Measurements from ENCODE around the gene TMEM233.

Gene TMEM233

DNA sequence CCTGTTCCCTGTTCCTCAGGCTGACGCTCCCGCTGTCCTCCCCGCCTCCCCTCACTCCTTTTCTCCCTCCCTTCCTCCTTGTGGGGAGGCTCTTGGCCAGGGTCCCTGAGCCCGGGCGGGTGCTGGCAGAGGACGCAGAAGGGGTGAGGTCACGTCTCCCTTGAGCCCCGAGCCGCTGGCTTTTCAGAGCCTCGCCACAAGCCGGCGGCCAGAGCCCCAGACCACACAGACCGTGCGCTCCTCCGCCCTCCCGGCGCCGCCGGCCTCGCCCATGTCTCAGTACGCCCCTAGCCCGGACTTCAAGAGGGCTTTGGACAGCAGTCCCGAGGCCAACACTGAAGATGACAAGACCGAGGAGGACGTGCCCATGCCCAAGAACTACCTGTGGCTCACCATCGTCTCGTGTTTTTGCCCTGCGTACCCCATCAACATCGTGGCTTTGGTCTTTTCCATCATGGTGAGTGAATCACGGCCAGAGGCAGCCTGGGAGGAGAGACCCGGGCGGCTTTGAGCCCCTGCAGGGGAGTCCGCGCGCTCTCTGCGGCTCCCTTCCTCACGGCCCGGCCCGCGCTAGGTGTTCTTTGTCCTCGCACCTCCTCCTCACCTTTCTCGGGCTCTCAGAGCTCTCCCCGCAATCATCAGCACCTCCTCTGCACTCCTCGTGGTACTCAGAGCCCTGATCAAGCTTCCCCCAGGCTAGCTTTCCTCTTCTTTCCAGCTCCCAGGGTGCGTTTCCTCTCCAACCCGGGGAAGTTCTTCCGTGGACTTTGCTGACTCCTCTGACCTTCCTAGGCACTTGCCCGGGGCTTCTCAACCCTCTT lies at the start of gene TMEM233:
Gene TMEM233 (plus strand): TSS at position 197 of the 821 bp plus-strand sequence. CDS start 75 bp downstream, at position 272.
- no peak for DNase-seq (ENCODE audit: low read depth, low spot score)

DNA sequence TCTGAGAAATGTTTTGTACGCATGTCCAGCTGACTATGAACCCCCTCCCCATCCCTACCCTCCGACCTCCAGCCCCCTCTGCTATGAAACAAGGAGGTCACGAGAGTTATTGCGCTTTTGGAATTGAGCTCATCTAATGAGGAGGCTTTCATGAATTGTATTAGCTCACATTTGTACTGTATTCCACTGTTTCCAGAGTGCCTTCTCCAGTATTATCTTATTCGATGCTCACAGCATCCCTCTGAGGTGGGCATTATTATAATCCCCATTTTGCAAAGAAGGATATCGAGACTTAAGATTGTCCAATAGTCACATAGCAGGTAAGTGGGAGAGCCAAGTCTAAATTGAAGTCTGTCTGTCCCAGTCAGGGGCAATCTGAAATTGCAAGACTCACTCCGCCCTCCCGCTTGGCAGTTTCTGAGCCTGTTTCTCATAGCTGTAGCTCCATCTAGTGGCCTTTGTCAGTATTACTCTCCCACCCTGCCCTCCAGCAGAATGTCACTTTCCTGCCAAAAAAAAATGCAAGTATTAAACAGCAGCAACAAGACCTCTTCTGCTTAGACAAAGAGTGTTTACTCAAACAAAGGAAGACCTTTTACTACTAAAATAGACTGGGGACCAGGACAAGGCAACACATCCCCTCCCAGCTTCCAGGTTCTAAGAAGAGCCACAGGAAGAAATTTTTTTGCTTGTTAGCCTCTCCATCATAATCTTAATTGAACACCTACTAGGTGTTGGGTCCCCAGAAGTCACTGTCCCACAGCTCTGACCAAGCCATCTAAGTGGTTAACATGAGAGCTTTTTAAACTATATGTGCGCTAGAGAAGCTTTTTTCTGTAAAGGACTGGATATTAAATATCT lies 48.6 kb upstream of the TMEM233 start:
- peak; percentile 24 for DNase-seq (ENCODE audit: low read depth, low spot score)

DNA sequence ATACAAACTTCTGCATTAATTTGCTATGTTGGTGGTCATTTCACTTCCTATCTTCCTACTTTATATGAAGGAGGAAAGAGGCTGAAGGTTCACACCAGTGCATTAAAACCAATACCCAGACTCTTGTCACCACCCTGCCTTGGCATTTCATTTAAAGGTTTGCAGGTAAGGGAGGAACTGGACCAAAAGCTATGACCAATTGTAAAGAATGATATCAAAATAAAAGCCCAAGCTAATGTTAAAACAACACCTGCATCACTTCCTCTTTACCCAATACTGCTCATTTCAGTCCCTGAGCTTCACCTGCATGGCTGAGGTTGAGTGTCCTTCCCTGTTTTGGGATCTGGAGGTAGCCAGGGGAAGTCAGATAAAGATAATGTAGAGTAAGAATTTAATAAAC lies 47.2 kb upstream of the TMEM233 start:
- DNase-seq (ENCODE audit: low read depth, low spot score), result no peak

DNA sequence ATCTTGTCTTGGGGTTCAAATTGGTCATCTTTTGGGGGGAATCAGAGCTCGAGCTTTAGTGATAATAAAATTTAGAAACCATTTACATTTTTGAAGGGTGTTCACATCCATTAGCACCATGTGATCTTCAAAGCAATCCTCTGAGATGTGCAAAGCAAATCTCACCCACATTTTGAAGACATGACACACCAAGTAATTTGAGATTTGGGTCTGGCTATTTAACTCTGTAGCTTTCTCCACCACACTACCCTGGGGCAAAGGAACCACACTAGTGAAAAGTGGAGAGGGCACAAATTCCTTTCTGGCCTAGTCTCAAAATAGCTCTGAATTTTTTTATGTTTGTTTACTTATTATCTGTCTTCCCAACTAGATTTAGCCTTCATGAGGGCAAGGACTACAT lies 46.6 kb upstream of the TMEM233 start:
- DNase-seq (ENCODE audit: low read depth, low spot score), result no peak

DNA sequence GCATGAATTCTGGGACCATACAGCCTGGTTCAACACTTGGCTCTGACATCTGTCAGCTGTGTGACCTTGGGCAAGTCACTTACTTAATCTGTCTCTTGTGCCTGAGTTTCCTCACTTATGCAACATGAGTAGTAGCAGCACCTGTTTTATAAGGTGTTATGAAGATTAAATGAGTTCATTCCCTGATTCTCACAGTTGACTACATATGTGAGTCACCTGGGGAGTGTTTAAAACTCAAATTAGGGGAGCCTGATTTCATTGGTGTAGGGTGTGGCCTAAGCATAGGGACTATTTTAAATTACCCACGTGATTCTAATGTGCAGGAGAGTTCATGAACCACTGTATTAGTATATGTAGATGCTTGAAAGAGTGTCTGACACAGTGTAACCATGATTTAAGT lies 36.7 kb upstream of the TMEM233 start:
- DNase-seq (ENCODE audit: low read depth, low spot score), result no peak

DNA sequence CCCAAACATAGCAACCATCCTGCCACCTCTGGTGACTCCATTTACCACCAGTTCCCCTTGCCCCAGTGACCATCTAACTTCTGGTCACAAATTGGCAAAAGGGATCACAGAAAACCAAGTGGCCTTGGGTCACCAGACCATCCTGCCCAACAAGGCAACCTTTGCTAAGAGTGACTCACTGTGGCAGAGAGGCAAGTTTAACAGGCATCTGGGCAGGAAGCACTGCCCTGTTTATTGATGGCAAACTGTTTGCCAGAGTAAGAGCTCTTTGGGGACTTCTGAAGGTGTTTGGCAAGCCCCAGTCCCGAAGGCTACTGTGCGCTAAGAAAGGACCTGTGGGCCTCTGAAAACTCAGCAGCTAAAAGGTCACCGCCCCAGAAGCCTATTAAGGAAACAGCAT lies 28.2 kb upstream of the TMEM233 start:
- DNase-seq (ENCODE audit: low read depth, low spot score), result no peak

DNA sequence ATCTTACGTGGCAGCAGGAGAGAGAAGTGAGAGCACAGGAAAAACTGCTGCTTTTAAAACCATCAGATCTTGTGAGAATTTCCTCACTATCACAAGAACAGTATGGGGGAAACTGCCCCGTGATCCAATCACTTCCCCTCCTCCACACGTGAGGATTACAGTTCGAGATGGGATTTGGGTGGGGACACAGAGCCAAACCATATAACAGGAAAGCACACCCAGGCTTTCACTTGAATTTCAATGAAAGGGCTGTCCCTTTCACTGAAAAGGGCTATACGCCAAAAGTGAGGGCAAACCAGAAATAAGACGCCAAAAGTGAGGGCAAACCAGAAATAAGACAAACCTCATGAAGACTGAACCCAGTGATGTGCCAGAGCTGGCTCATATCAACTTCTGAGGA lies 22.8 kb upstream of the TMEM233 start:
- DNase-seq (ENCODE audit: low read depth, low spot score), result no peak

DNA sequence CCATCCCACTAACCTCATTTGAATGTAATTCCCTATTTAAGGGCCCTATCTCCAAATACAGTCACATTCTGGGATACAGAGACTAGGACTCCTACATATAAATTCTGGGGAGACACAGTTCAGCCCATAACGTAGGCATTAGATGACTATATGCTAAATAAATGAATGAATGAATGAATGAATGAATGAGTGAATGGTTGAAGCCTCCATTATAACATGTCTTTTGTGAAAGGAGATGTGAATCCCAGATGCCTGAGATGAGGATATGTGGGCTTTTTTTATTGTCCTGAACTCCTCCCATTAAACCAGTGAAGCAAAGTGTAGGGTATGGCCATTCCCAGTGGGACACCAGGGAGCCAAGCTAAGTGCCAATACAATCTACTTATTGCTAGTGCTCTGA lies 20.5 kb upstream of the TMEM233 start:
- no peak for DNase-seq (ENCODE audit: low read depth, low spot score)

DNA sequence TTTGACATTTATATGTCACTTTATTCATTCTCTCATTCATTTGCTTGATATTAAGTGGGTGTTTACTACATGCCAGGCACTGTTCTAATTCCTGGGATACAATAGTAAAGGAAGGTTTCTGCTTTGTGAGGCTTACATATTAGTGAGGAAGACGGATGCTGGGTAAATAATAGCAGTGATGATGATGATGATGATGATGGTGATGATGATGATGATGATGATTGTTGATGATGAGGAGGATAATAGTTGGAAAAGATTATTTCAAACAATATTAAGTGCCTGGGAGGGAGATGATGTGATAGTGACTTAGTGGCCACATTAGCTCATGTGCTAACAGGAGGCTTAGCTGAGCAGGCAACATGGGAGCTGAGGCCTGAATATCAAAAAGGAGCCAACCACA lies 19.3 kb upstream of the TMEM233 start:
- no peak for DNase-seq (ENCODE audit: low read depth, low spot score)

DNA sequence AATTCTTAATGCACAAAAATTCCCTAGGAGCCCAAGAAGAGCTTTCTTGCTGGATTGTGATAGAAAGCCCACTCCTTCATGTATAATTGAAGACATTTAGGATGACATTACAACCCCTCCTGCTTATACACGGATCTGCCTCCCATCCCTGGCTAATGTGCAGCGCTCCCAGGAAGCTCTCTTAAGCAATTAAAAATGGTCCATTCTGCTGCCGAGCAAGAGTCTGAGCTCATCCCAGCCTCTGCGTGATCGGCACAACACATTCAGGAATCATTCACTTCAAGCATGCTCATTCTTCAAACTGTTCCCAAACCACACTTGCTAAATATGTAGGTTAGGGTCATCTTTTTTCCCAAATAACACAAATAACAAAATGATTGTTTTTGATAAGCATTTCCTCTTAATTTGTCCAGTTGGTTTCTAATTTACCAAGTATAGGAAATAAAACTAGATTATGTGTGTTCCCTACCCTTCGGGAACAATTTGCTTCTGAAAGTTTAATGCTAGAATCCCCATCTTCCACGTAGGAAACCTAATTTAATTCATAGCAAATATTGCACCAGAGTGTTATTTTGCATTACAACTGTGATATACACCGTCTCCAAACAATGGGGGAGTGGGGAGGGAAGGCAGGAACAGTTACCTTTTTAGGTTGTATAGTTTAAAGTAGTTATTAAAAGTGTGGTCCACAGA lies 17.3 kb upstream of the TMEM233 start:
- no peak for DNase-seq (ENCODE audit: low read depth, low spot score)

DNA sequence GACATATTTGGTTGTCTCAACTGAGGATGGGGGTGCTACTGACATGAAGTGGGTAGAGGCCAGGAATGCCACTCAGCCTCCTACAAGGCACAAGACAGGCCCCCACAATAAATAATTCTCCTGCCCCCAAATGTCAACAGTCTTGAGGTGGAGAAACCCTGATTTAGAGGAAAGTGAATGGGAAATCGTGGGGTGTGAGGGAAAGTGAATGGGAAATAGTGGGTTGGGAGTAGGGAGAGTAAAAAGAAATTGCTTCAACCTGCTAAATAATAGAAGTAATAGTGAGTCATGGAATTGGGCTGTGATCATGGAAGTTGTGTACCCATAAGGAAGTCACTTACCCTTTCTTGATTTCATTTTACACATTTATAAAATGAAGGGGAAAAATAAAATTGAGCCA lies 16.7 kb upstream of the TMEM233 start:
- DNase-seq (ENCODE audit: low read depth, low spot score), result no peak

DNA sequence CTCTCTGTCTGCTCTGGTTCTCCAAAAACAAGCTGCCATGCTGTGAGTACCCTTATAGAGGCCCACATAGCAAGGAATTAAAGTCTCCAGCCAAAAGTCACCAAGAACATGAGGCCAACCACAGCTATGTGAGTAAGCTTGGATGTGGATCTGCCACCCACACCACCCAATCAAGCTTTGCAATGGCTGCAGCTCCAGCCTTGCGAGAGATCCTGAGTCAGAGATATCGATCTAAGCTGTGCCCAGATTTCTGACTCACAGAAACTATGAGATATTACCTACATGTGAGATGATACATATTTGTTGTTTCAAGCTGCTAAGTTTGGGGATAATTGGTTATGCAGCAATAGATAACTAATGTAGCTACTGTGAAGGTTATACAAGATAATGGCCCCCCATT lies 15.5 kb upstream of the TMEM233 start:
- no peak for DNase-seq (ENCODE audit: low read depth, low spot score)

DNA sequence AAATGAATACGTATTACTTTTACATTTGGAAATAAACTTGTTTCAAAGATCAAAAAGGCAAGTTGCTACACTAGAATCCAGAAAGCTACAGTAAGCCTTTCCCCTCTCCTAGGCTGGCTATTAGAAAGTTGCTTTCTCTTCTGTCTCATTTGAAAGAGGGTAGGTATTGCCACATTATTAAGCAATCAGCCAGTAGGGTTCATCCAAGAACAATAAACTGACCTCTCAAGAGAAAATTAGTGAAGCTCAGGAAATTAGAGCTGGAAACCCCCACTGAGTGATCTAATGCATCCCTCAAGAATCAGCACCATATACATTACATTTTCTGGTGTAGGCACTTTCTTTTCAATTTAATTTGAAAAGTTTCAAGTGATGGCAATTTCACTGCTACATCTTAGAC lies 4.5 kb upstream of the TMEM233 start:
- DNase-seq (ENCODE audit: low read depth, low spot score), result no peak

DNA sequence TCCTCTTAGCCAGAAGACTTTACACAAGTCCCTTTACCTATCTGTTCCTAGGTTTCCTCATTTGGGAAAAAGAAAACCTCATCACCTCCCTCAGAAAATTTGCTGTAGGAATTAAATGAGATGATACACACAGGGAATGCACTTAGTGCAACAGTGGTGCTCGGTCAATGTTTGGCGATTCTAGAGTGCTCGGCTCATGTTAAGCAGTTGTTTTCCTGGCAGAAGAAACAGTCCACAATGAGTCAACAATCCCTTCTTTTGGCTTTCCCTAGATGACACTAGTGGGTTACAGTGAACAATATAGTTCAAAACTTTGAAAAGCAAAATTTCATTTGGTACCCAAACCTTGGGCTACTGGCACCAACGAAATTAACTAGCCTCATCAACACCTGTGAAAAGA lies 3.9 kb upstream of the TMEM233 start:
- DNase-seq (ENCODE audit: low read depth, low spot score), result no peak

DNA sequence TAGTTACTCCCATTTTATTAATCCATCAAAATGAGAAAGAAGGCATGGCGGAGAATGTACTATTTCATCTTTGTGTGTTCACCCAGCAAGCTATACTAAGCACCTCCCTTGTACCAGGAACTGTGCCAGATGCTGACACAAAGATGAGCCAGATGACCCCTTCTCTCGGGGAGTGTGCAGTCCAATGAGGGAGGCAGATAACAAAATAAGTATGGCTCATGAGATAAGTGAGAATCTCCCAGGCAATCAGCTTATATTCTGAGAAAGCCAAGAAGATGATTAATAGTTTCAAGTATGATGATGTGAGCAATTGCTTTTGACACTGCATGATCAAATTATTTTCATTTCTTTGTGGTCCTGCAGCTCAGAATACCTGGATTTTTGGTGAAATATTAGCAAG lies 1.3 kb upstream of the TMEM233 start:
- DNase-seq (ENCODE audit: low read depth, low spot score), result no peak

DNA sequence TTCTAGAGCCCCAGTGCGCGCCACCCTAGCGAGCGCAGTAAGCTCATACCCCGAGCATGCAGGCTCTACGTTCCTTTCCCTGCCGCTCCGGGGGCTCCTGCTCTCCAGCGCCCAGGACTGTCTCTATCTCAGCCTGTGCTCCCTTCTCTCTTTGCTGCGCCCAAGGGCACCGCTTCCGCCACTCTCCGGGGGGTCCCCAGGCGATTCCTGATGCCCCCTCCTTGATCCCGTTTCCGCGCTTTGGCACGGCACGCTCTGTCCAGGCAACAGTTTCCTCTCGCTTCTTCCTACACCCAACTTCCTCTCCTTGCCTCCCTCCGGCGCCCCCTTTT lies 791 bp downstream of the TMEM233 start:
- DNase-seq (ENCODE audit: low read depth, low spot score), result no peak

DNA sequence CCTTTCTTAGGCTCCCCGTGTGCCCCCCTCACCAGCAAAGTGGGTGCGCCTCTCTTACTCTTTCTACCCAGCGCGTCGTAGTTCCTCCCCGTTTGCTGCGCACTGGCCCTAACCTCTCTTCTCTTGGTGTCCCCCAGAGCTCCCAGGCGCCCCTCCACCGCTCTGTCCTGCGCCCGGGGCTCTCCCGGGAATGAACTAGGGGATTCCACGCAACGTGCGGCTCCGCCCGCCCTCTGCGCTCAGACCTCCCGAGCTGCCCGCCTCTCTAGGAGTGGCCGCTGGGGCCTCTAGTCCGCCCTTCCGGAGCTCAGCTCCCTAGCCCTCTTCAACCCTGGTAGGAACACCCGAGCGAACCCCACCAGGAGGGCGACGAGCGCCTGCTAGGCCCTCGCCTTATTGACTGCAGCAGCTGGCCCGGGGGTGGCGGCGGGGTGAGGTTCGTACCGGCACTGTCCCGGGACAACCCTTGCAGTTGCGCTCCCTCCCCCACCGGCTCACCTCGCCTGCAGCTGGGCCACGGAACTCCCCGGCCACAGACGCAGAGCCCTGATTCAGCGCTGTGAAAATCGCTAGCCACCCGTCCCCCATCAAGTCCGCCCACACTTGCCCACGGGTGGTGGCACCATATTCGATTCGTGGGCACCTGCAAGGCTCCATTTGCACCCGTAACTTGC lies 1.3 kb downstream of the TMEM233 start:
- DNase-seq (ENCODE audit: low read depth, low spot score), result no peak

DNA sequence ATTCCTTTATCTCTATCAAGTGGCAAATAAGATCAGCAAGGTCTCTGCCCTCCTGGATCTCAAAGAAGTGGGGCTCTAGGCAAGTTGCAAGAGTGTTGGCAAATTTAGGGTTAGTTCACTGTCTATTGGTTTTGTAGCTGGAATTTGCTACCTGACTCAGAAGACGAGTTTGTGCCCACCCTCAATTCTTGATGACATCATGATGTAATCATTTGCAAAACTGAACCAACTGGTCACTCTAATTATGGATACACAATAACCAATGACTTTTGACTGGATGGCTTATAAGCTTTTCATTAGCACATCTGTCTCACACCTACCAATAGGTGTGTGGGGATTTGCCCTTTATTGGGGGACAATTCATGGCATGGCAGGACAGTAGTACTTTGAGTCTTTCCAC lies 4.6 kb downstream of the TMEM233 start:
- no peak for DNase-seq (ENCODE audit: low read depth, low spot score)

DNA sequence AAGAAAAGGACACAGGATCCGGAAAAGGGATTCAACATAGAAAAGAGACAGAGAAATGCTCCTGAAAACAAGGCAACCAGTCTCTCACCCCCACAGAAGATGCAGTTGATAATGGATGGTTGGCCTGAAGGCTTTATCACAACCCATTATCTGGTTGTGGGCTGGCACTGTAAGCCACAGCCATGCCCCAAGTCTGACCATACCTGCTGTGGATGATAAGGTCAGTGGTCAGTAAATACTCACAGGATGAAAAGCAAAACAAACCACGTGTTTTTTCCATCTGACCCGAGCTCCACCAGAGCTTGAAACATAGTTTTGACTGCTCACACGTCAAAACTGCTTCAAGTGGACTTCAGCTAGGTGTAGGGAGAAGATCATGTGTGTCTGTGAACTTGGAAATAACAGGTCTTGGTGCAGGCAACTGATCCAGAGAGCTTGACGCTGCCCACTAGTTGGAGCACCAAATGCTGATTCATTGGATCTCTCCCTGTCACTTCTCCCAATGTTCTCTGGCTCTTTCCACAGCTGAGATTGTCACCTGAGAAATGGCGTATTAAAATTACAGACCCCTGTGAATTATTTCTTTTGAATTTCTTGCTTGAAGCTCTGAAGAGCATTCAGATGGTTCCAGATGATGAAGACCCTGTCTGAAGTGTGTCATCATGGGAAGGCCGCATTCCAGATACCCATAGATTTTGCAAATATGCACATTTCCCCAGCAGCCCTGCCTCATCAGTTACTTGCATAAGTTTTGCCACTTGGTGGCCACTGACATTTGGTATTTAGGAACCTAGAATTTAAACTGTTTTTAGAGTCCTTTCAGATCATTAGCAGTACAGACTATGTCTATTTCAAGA lies 8.5 kb downstream of the TMEM233 start:
- DNase-seq (ENCODE audit: low read depth, low spot score), result no peak

DNA sequence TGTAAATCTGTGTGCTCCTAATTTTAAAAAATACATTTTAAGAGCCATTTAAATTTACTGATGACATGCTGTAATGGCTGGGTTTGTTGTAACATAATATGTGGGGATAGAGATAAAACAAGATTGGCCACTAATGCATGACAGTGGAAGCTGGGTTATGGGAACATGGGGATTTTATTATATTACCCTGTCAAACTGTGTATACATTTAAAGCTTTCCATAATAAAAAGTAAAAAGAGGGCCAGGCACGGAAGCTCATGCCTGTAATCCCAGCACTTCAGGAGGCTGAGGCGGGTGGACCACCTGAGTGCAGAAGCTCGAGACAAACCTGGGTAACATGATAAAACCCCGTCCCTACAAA lies 9.1 kb downstream of the TMEM233 start:
- no peak for DNase-seq (ENCODE audit: low read depth, low spot score)

DNA sequence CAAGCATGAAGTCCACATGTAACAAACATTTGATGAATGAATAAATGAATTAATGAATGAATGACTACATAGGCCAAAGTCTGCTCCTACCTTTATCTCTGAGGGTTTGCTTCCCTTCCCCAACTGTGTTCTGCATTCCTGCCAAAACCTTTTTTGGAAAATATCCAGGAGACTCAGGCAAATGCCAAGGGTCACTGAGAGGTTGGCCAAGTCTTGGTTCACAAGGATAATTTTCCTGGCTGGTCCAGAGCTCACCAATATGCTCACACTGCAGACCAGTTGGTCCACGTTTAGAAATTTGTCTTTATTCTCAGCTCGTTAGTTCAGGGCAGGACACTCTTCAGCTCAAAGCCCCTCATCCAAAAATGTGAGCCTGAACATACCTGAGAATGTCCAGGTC lies 10.2 kb downstream of the TMEM233 start:
- no peak for DNase-seq (ENCODE audit: low read depth, low spot score)
